Stimulated activated naive CD8-positive, alpha-beta T cell treated with anti-CD3 and anti-CD28 coated beads, Interleukin-15, amount 100 ng/mL, for 72 hours (primary cell): ENCODE measurements around the gene PLEK2.
"Not testable (repeated sequence)": the region's sequence is repeated elsewhere in the genome, so short reads cannot be mapped to it uniquely, and the experiment has no call there.

Source experiments
- ATAC-seq: fragments of 150-1000 bp; cut with Tn5 transposase; 2 replicates; pipeline ENCODE4 v1.10.0; 2021; ENCODE audit warnings: mild to moderate bottlenecking, moderate library complexity
- DNase-seq, 2 donors: peaks; one replicate each; pipeline ENCODE4 v3.0.0; 2021 to 2022
- H3K27ac Mint-ChIP-seq, 2 donors: one replicate each; pipeline ENCODE4 v1.8.0; 2022; ENCODE audit warnings: mild to moderate bottlenecking in 2 of 2, mixed read lengths in 2 of 2, moderate library complexity in 2 of 2
- H3K27me3 Mint-ChIP-seq: one replicate; pipeline ENCODE4 v1.8.0; 2022; ENCODE audit warnings: mixed read lengths
- H3K4me1 Mint-ChIP-seq: one replicate; pipeline ENCODE4 v1.8.0; 2022; ENCODE audit warnings: mild to moderate bottlenecking, mixed read lengths
- H3K4me3 Mint-ChIP-seq, 2 donors: one replicate each; pipeline ENCODE4 v1.8.0; 2022; ENCODE audit warnings: mild to moderate bottlenecking in 2 of 2, mixed read lengths in 2 of 2, moderate library complexity in 1 of 2
- H3K9me3 Mint-ChIP-seq, 2 donors: one replicate each; pipeline ENCODE4 v1.8.0; 2022; ENCODE audit warnings: mixed read lengths in 2 of 2

PLEK2 gene

GRCh38 chr14:67417633-67418032, 5.7 kb upstream of the PLEK2 start:
- no peak for ATAC-seq
- no peak for DNase-seq
- Mint-ChIP-seq H3K9me3 (no peaks in the 10 kb centered on the region), H3K4me1 (peaks cover 12% of the 10 kb centered on the region), H3K4me3 (no peak overlapping the region), H3K27me3 (no peaks in the 10 kb centered on the region), H3K27ac (no peak overlapping the region)

DNA sequence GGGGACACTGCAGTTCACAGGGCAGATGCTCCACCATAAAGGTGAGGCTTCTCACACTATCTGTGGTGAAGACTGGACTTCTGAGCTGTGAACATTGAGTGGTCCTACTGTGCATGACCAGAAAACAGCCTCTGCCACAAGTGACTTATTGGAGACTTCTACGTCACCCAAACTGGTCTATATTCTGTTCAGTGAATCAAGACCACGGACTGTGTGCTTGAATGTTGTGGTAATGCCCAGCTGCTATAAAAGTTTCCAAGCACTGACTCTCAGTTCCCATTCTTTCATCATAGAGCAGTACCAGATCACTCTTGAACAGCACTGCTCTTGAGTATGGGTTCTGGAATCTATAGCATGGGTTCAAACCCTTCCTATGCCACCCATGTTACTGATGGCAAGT, 4.8 kb upstream of the PLEK2 start:
- Mint-ChIP-seq H3K27me3 (peaks cover 8% of the 10 kb centered on the region), H3K27ac (no peak overlapping the region), H3K9me3 (no peaks in the 10 kb centered on the region), H3K4me1 (peaks cover 20% of the 10 kb centered on the region), H3K4me3 (no peak overlapping the region)
- DNase-seq, result no peak
- ATAC-seq, result no peak

GRCh38 chr14:67416085-67416484, 4.1 kb upstream of the PLEK2 start:
- Mint-ChIP-seq H3K9me3 (no peaks in the 10 kb centered on the region), H3K27ac (no peak overlapping the region), H3K4me1 (peaks cover 27% of the 10 kb centered on the region)

DNA sequence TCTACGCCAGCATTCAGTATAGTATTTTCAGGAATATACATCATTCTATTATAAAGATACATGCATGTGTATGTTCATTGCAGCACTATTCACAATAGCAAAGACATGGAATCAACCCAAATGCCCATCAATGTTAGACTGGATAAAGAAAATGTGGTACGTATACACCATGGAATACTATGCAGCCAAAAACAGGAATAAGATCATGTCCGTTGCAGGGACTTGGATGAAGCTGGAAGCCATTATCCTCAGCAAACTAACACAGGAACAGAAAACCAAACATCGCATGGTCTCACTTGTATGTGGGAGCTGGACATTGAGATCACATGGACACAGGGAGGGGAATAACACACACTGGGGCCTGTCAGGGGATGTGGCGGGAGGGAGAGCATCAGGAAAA, 3.6 kb upstream of the PLEK2 start:
- Mint-ChIP-seq H3K27me3 (peaks cover 14% of the 10 kb centered on the region), H3K4me1 (peaks cover 30% of the 10 kb centered on the region)
- H3K4me3 Mint-ChIP-seq, ATAC-seq, H3K9me3 Mint-ChIP-seq, DNase-seq, H3K27ac Mint-ChIP-seq: not testable (repeated sequence)

More at GRCh38 chr14:67416085-67416484, 4.1 kb upstream of the PLEK2 start:
- H3K4me3 Mint-ChIP-seq, result no peak overlapping the region
- peaks cover 14% of the 10 kb centered on the region for H3K27me3 Mint-ChIP-seq
- no peak for ATAC-seq
- no peak for DNase-seq

- Mint-ChIP-seq H3K4me1 (peaks cover 30% of the 10 kb centered on the region), H3K9me3 (no peaks in the 10 kb centered on the region), H3K27me3 (peaks cover 14% of the 10 kb centered on the region), H3K4me3 (peak overlapping the region in 1 of 2 donors; percentile 21), H3K27ac (no peak overlapping the region)
- DNase-seq, result peak; percentile 18 to 55
- ATAC-seq, result peak; percentile 85
Measured at GRCh38 chr14:67413806-67414769, 2.1 kb upstream of the PLEK2 start.

DNA sequence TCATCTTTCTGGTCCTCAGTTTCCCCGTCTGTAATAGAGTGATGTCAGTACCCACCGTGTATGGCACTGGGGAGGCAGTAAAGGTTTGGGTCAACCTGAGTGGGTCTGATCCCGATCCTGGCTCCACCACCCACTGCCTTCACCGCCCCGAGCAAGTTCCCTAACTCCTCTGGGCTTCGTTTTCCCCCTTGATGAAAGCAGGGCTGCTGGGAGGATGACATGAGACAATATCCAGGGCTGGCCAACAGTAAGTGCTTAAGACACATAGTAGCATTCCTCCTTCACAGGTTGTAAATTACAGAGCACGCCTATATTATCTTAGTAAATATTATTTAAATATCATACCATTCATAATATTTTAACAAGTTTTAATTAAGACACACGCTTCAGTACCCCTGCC, 595 bp downstream of the PLEK2 start:
- peak overlapping the region; percentile 70 to 79 for H3K4me3 Mint-ChIP-seq
- no peak for ATAC-seq
- H3K27ac Mint-ChIP-seq, result no peak overlapping the region
- H3K27me3 Mint-ChIP-seq, result peaks cover 14% of the 10 kb centered on the region
- H3K9me3 Mint-ChIP-seq, result no peaks in the 10 kb centered on the region
- DNase-seq, result no peak
- peaks cover 30% of the 10 kb centered on the region for H3K4me1 Mint-ChIP-seq

- Mint-ChIP-seq H3K27ac (no peak overlapping the region), H3K4me3 (no peak overlapping the region), H3K4me1 (peaks cover 30% of the 10 kb centered on the region), H3K9me3 (no peaks in the 10 kb centered on the region), H3K27me3 (peaks cover 14% of the 10 kb centered on the region)
- no peak for ATAC-seq
- no peak for DNase-seq
Measured at GRCh38 chr14:67410313-67410712, 1.7 kb downstream of the PLEK2 start.

- H3K9me3 Mint-ChIP-seq, result no peaks in the 10 kb centered on the region
- no peak for ATAC-seq
- peaks cover 29% of the 10 kb centered on the region for H3K4me1 Mint-ChIP-seq
- H3K27me3 Mint-ChIP-seq, result peaks cover 14% of the 10 kb centered on the region
- H3K4me3 Mint-ChIP-seq, result no peak overlapping the region
- no peak overlapping the region for H3K27ac Mint-ChIP-seq
- no peak for DNase-seq
Measured at GRCh38 chr14:67409461-67409860, 2.5 kb downstream of the PLEK2 start.

DNA sequence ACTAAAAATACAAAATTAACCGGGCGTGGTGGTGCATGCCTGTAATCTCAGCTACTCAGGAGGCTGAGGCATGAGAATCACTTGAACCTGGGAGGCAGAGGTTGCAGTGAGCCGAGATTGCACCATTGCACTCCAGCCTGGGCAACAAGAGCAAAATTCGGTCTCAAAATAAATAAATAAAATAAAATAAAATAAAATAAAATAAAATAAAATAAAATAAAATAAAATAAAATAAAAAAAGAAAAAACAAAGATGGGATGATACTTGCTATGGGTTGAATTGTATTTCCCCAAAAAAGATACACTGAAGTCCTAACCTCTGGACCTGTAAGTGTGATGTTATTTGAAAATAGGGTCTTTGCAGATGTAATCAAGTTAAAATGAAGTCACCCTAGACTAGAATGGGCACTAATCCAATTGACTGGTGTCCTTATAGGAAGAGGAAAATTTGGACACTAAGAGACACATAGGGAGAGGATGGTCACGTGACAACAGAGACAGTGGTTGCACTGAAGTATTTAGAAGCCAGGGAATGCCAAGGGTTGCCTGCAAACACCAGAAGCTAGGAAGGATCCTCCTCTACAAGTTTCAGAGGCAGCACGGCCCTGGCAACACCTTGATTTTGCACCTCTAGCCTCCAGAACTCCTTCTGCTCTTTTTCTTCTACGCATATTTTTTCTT, 3.7 kb downstream of the PLEK2 start:
- peaks cover 20% of the 10 kb centered on the region for H3K4me1 Mint-ChIP-seq
- H3K9me3 Mint-ChIP-seq, H3K4me3 Mint-ChIP-seq, H3K27ac Mint-ChIP-seq, ATAC-seq, DNase-seq: not testable (repeated sequence)
- H3K27me3 Mint-ChIP-seq, result peaks cover 14% of the 10 kb centered on the region

GRCh38 chr14:67405771-67406170, 6.2 kb downstream of the PLEK2 start:
- H3K9me3 Mint-ChIP-seq, result no peaks in the 10 kb centered on the region
- H3K4me3 Mint-ChIP-seq, result no peak overlapping the region
- DNase-seq (no peak), ATAC-seq (no peak)
- H3K27me3 Mint-ChIP-seq, result no peaks in the 10 kb centered on the region
- H3K27ac Mint-ChIP-seq, result no peak overlapping the region
- H3K4me1 Mint-ChIP-seq, result no peaks in the 10 kb centered on the region

DNA sequence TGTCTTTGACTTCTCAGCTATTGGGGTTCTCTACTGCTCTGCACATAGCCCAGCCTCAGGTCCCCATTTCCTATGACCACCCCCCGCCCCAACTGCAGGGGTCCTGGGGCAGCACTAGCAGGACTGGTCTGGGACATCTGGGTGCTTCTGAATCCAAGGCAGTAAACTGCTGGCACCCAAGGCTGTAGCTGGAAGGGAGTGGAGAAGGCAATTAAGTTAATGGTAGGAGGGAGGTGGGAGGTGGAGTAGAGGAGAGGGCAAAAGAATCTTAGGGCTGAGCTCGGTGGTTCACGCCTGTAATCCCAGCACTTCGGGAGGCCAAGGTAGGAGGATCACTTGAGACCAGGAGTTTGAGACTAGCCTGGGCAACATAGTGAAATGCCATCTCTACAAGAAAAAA, 11.5 kb downstream of the PLEK2 start:
- Mint-ChIP-seq H3K4me3 (no peak overlapping the region), H3K27me3 (no peaks in the 10 kb centered on the region), H3K4me1 (no peaks in the 10 kb centered on the region), H3K27ac (no peak overlapping the region), H3K9me3 (no peaks in the 10 kb centered on the region)
- DNase-seq (no peak), ATAC-seq (no peak)

DNA sequence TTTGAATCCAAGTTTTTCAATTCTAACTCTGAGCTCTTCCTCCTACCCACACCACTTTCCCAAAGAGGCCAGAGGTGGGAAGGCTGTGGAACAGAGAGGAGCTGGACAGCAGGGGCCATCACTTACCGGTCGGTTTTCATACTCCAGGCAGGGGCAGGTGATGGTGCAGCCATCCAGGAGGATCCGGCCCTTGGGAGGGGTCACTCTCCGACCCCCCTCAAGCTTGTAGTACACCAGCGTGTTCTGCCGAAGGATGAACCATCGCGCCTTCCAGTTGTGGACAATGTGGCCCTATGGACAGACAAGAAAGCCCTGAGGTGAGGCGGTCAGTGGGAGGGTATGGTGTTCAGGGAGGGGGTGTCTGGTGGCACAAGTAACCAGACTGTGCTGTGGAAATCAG, 14.4 kb downstream of the PLEK2 start:
- Mint-ChIP-seq H3K4me3 (no peak overlapping the region), H3K4me1 (no peaks in the 10 kb centered on the region), H3K9me3 (no peaks in the 10 kb centered on the region), H3K27me3 (no peaks in the 10 kb centered on the region), H3K27ac (no peak overlapping the region)
- DNase-seq (no peak), ATAC-seq (no peak)

GRCh38 chr14:67396381-67396970, 15.5 kb downstream of the PLEK2 start:
- no peak overlapping the region for H3K4me3 Mint-ChIP-seq
- H3K27me3 Mint-ChIP-seq, result no peaks in the 10 kb centered on the region
- H3K9me3 Mint-ChIP-seq, result no peaks in the 10 kb centered on the region
- DNase-seq, result no peak
- no peaks in the 10 kb centered on the region for H3K4me1 Mint-ChIP-seq
- ATAC-seq, result no peak
- H3K27ac Mint-ChIP-seq, result no peak overlapping the region

- no peaks in the 10 kb centered on the region for H3K27me3 Mint-ChIP-seq
- H3K27ac Mint-ChIP-seq, result no peak overlapping the region
Measured at GRCh38 chr14:67395876-67396189, 16.1 kb downstream of the PLEK2 start.

GRCh38 chr14:67395086-67395875, 16.7 kb downstream of the PLEK2 start:
- no peak overlapping the region for H3K27ac Mint-ChIP-seq
- H3K4me3 Mint-ChIP-seq, result no peak overlapping the region
- ATAC-seq, result no peak

More at GRCh38 chr14:67395876-67396189, 16.1 kb downstream of the PLEK2 start:
- H3K4me1 Mint-ChIP-seq, result no peaks in the 10 kb centered on the region
- no peaks in the 10 kb centered on the region for H3K9me3 Mint-ChIP-seq
- DNase-seq (no peak), ATAC-seq (no peak)
- H3K4me3 Mint-ChIP-seq, result no peak overlapping the region

More at GRCh38 chr14:67395086-67395875, 16.7 kb downstream of the PLEK2 start:
- H3K27me3 Mint-ChIP-seq, result no peaks in the 10 kb centered on the region
- DNase-seq, result no peak
- no peaks in the 10 kb centered on the region for H3K9me3 Mint-ChIP-seq
- no peaks in the 10 kb centered on the region for H3K4me1 Mint-ChIP-seq
